HepG2 (cell line): Measurements from ENCODE around the gene ALMS1. TPM values are rescaled to one million over a fixed set of nuclear protein-coding genes. Genes with fewer than 3 reads are reported as not detected.

ENCODE experiments used
- ATAC-seq: fragments of 200-7000 bp; cut with Tn5 transposase; 3 replicates; pipeline ENCODE4 v1.9.1; 2020; ENCODE audit warnings: mild to moderate bottlenecking, moderate library complexity
- BruUV-seq: library from RNA; stranded (reverse); fragments of 400-500 nt; replicated peaks from 2 replicates; lab custom pipeline; 2021; lab: Mats Ljungman, UMichigan
- CTCF ChIA-PET: fragments of 300-600 bp; formaldehyde crosslinking; extraction: SDS; loops from one replicate; lab custom pipeline; 2021; ENCODE audit warnings: low total read pairs, inconsistent platforms, low intra/inter-chr PET ratio; lab: Yijun Ruan, JAX
- POLR2A ChIA-PET: fragments of 350-600 bp; sonication (Branson Sonifier 250); formaldehyde crosslinking; loops from one replicate; lab custom pipeline; 2020; ENCODE audit warnings: antibody characterized with exemption, inconsistent platforms; lab: Yijun Ruan, JAX
- DNase-seq: peaks from one replicate; pipeline ENCODE4 v3.0.0-alpha.2; 2015; ENCODE audit warnings: low spot score
- FAIRE-seq: peaks from 3 replicates; lab custom pipeline; 2011; peaks lifted over from hg19 to GRCh38; lab: Jason Lieb, UNC
- H2AFZ ChIP-seq: one replicate; pipeline ENCODE4 v1.6.1; 2011; ENCODE audit warnings: low read length, inconsistent platforms
- H3K27ac ChIP-seq: fragments of 300-600 bp; 3 replicates; pipeline ENCODE4 v1.8.0; 2011; ENCODE audit warnings: mixed run types, mild to moderate bottlenecking, mixed read lengths, low read length, inconsistent platforms; ENCODE audit not compliant: insufficient read depth; ENCODE audit errors: extremely low read length
- H3K27me3 ChIP-seq, 2 experiments: fragments of 200-600 bp in 1 of 2; 2 replicates in 1 of 2; 3 replicates in 1 of 2; pipeline versions ENCODE4 v1.6.0 to v1.8.0; 2011; ENCODE audit warnings: low read length in 2 of 2, mild to moderate bottlenecking in 2 of 2, moderate library complexity in 2 of 2, inconsistent platforms in 1 of 2; ENCODE audit not compliant: insufficient read depth in 2 of 2, control insufficient read depth in 1 of 2
- H3K36me3 ChIP-seq, 2 experiments: fragments of 200-600 bp in 1 of 2; replicated peaks in 1 of 2; 2 replicates in 1 of 2; 3 replicates in 1 of 2; pipeline versions ENCODE4 v1.5.1 to v1.8.0; 2011; ENCODE audit warnings: low read length in 2 of 2, inconsistent platforms in 1 of 2; ENCODE audit not compliant: insufficient read depth in 2 of 2, control insufficient read depth in 1 of 2
- H3K4me1 ChIP-seq: 2 replicates; pipeline ENCODE4 v1.5.1; 2012; ENCODE audit warnings: low read length, inconsistent platforms; ENCODE audit not compliant: insufficient read depth
- H3K4me2 ChIP-seq: 2 replicates; pipeline ENCODE4 v1.6.0; 2011; ENCODE audit warnings: low read depth, low read length, inconsistent platforms
- H3K4me3 ChIP-seq, 3 experiments: fragments of 200-600 bp in 1 of 3; sonication (generic), shearing (Covaris generic) in 1 of 3; replicated peaks in 1 of 3; 2 replicates each; pipeline ENCODE4 v1.5.1; 2011 to 2016; ENCODE audit warnings: low read length in 3 of 3, inconsistent platforms in 2 of 3, low read depth in 2 of 3, mild to moderate bottlenecking in 2 of 3, control low read depth in 1 of 3, mixed read lengths in 1 of 3; ENCODE audit not compliant: insufficient read depth in 1 of 3
- H3K79me2 ChIP-seq: one replicate; pipeline ENCODE4 v1.6.1; 2011; ENCODE audit warnings: low read length, inconsistent platforms; ENCODE audit not compliant: insufficient read depth
- H3K9ac ChIP-seq: 2 replicates; pipeline ENCODE4 v1.6.0; 2011; ENCODE audit warnings: mild to moderate bottlenecking, low read depth, low read length, inconsistent platforms; ENCODE audit not compliant: insufficient read depth
- H3K9me3 ChIP-seq: 2 replicates; pipeline ENCODE4 v1.5.1; 2012; ENCODE audit warnings: mild to moderate bottlenecking, low read length
- H4K20me1 ChIP-seq: 2 replicates; pipeline ENCODE4 v1.6.0; 2011; ENCODE audit warnings: inconsistent platforms, mild to moderate bottlenecking, low read length, moderate library complexity; ENCODE audit not compliant: insufficient read depth
- CREB1 ChIP-seq, 2 experiments: fragments of 450-650 bp in 1 of 2; IDR thresholded peaks; 2 replicates each; pipeline ENCODE4 v1.6.1; 2016 to 2017; ENCODE audit warnings: control low read depth in 1 of 2, mild to moderate bottlenecking in 1 of 2, missing compliant biosample characterization in 1 of 2, missing genetic modification characterization in 1 of 2
- HMG20A ChIP-seq: IDR thresholded peaks from 2 replicates; pipeline ENCODE4 v1.6.1; 2016; ENCODE audit warnings: borderline replicate concordance
- NFE2L2 ChIP-seq: fragments of 150-350 bp; IDR thresholded peaks from 2 replicates; pipeline ENCODE4 v1.6.1; 2014; ENCODE audit warnings: low read length
- ZNF7 ChIP-seq: IDR thresholded peaks from 2 replicates; pipeline ENCODE4 v1.6.1; 2016; ENCODE audit warnings: missing biosample characterization, missing genetic modification reagents
- ZNF781 ChIP-seq: sonication (generic); formaldehyde crosslinking; IDR thresholded peaks from 2 replicates; pipeline ENCODE4 v1.5.1; 2020; ENCODE audit warnings: borderline replicate concordance, mild to moderate bottlenecking, missing genetic modification reagents; ENCODE audit errors: not compliant biosample characterization
- WGBS: methylation state at CpG from one replicate; pipeline ENCODE4 v1.1.6; 2017; ENCODE audit warnings: low lambda C conversion rate; 5-methylcytosine and 5-hydroxymethylcytosine counted together
- in situ Hi-C: cut with HindIII; loops from 2 replicates; pipeline ENCODE4 v1.10.0; 2017; ENCODE audit warnings: low pct_unique_long_range_greater_than_20kb; ENCODE audit not compliant: extremely low pct_ligation_motif_present
- intact Hi-C: fragments of 100-400 bp; cut with micrococcal nuclease; formaldehyde crosslinking; loops from one replicate; pipeline ENCODE4 v1.10.0; 2022; ENCODE audit not compliant: unreplicated experiment
- polyA plus RNA-seq, 8 experiments: library from polyadenylated mRNA; depleted of rRNA in 3 of 8; stranded (reverse) in 7 of 8; unstranded in 1 of 8; fragments of >200 nt; fragmentation: Illumina TruSeq in 4 of 8; extraction: Trizol in 4 of 8; gene quantifications; 2 replicates each; pipeline versions ENCODE4 v1.2.1 to v1.2.3, GENCODE V29; 2011 to 2016; ENCODE audit warnings: low read depth in 4 of 8, missing spikeins in 1 of 8, mixed read lengths in 1 of 8; ENCODE audit not compliant: insufficient read depth in 1 of 8
- total RNA-seq, 5 experiments: library from RNA; depleted of rRNA; stranded (reverse); fragments of >200 nt; fragmentation: Illumina TruSeq; extraction: Trizol; gene quantifications; 2 replicates each; pipeline ENCODE4 v1.2.3, GENCODE V29; 2016; ENCODE audit warnings: low read depth in 1 of 5

The ALMS1 gene
- total and polyA plus RNA-seq, 2 of the 13 experiments (the other 11 are each of a cell fraction or from before 2014, with no cell fraction given): 12.9 to 21.2 TPM

GRCh38 chr2:73350035-73350691, 35.5 kb upstream of the ALMS1 start:
- in situ Hi-C loops: no loop called here
- no peaks in the 10 kb centered on the region for H3K9me3 ChIP-seq
- POLR2A ChIA-PET: no interaction called here
- FAIRE-seq (no peak), DNase-seq (no peak), ATAC-seq (no peak)
- TF ChIP-seq ZNF7 (CRISPR knock-in tag) (no peak), CREB1 (IDR thresholded peaks at IDR 0.05) (0 out of 2 replicates have a peak, but pooled peaks have one; percentile 11), CREB1 (CRISPR knock-in tag; IDR thresholded peaks at IDR 0.05) (no peak)
- H3K4me1 ChIP-seq: no peaks in the 10 kb centered on the region
- H3K27me3 ChIP-seq: no peaks in the 10 kb centered on the region; a peak in 1 of 5 replicates
- CTCF ChIA-PET: no interaction called here
- H3K4me2 ChIP-seq: no peak overlapping the region
- no peak overlapping the region for H3K27ac ChIP-seq
- H3K79me2 ChIP-seq: no peaks in the 10 kb centered on the region
- no TSS peak for BruUV-seq
- no peaks in the 10 kb centered on the region for H4K20me1 ChIP-seq
- no peak overlapping the region for H3K9ac ChIP-seq
- intact Hi-C loops: no loop called here
- H3K4me3 ChIP-seq: no peak overlapping the region
- 20% methylated on average over 4 of the region's 4 CpGs for WGBS
- no peak overlapping the region for H2AFZ ChIP-seq
- no peaks in the 10 kb centered on the region for H3K36me3 ChIP-seq

DNA sequence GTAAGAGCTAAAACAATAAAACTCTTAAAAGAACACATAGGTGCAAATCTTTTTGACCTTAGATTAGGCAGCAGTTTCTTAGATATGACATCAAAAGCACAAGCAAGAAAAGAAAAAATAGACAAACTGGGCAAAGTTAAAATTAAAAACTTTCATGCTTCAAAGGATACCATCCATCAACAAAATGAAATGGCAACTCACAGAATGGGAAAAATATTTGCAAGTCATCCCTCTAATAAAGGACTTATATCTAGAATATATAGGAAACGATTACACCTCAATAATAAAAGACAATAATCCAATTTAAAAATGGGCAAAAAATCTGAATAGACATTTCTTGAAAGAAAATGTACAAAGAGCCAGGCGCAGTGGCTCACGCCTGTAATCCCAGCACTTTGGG, 29.5 kb upstream of the ALMS1 start:
- H3K27me3 ChIP-seq: 0 out of 5 replicates have a peak, but pooled peaks cover 0 to 3% of the 10 kb centered on the region in 2 experiments
- ATAC-seq (no peak), FAIRE-seq (no peak), DNase-seq (no peak)
- ChIA-PET CTCF (no interaction called here), POLR2A (no interaction called here)
- H3K27ac ChIP-seq: no peak overlapping the region
- H3K79me2 ChIP-seq: no peaks in the 10 kb centered on the region
- H3K4me1 ChIP-seq: no peaks in the 10 kb centered on the region
- intact Hi-C loops: no loop called here
- no peak overlapping the region for H3K9ac ChIP-seq
- no peak overlapping the region for H3K4me2 ChIP-seq
- TF ChIP-seq HMG20A (no peak), ZNF781 (no peak), NFE2L2 (peak; percentile 74)
- no peaks in the 10 kb centered on the region for H3K36me3 ChIP-seq
- no peak overlapping the region for H2AFZ ChIP-seq
- H3K4me3 ChIP-seq: no peak overlapping the region
- in situ Hi-C loops: no loop called here
- 31% methylated on average over 3 of the region's 3 CpGs for WGBS
- no peaks in the 10 kb centered on the region for H4K20me1 ChIP-seq
- no TSS peak for BruUV-seq
- no peaks in the 10 kb centered on the region for H3K9me3 ChIP-seq
